ENCODE results near the gene SPDYE5. TPM values are rescaled to one million over a fixed set of nuclear protein-coding genes. Genes with fewer than 3 reads are reported as not detected.
A peak's percentile ranks its signal among the peaks of the same experiment; 100 is the strongest.
"Not testable (repeated sequence)": the region's sequence is repeated elsewhere in the genome, so short reads cannot be mapped to it uniquely, and the experiment has no call there.

Gene SPDYE5, protein sequence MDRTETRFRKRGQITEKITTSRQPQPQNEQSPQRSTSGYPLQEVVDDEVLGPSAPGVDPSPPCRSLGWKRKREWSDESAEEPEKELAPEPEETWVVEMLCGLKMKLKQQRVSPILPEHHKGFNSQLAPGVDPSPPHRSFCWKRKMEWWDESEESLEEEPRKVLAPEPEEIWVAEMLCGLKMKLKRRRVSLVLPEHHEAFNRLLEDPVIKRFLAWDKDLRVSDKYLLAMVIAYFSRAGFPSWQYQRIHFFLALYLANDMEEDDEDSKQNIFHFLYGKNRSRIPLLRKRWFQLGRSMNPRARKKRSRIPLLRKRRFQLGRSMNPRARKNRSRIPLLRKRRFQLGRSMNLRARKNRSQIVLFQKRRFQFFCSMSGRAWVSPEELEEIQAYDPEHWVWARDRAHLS
- total RNA-seq (2012; rRNA removed) (not detected in 2 replicates), polyA plus RNA-seq (2012; rRNA removed) (not detected in 2 replicates), Bru-seq, nascent RNA (not detected), BruChase-seq, experiment 1, labeled RNA remaining after a 6-hour chase (percentile 15 among the genes with signal in this experiment), BruChase-seq, experiment 2, labeled RNA remaining after a 2-hour chase (percentile 11 among the genes with signal in this experiment)
- polyA plus RNA-seq (2012; cell fraction: cytosol; rRNA removed), result not detected in 2 replicates
- 0.03 TPM in 1 of 2 replicates, not detected in the other for polyA plus RNA-seq (2012; cell fraction: nucleus; rRNA removed; ENCODE audit: low replicate concordance)
- long read RNA-seq, partial matches to known transcripts, result 0 of 2 reads
- long read RNA-seq, other reads (novel, unspliced or antisense), result 2 of 2 reads

GRCh38 chr7:75492020-75492419 lies at the start of gene SPDYE5:
Gene SPDYE5, plus strand, starts transcription at chr7:75492320. Its CDS starts 1,728 bp downstream, at chr7:75494048.
- H4K5ac ChIP-seq (ENCODE audit: low read depth, low read length); H2BK15ac ChIP-seq (ENCODE audit: low read depth, low read length); H4K8ac ChIP-seq (ENCODE audit: low read depth in 2 of 2, low read length in 2 of 2); H2AK5ac ChIP-seq (ENCODE audit: low read depth, low read length); BruUV-seq (replicated peaks); H4K20me1 ChIP-seq (ENCODE audit: insufficient read depth, low read length); H3K27me3 ChIP-seq (ENCODE audit: control insufficient read depth, insufficient read depth, low read length); in situ Hi-C loops (cut with MboI; ENCODE audit: low sequenced_read_pairs); intact Hi-C loops (cut with micrococcal nuclease); H3K9ac ChIP-seq (ENCODE audit: low read depth, low read length); H3K14ac ChIP-seq (replicated peaks; ENCODE audit: low read depth, low read length); H3K18ac ChIP-seq (ENCODE audit: low read depth, low read length); CTCF ChIA-PET; H3K27ac ChIP-seq (ENCODE audit: insufficient read depth, low read length); H3K79me1 ChIP-seq (ENCODE audit: low read depth in 1 of 2, low read length in 2 of 2); H3K4me1 ChIP-seq (ENCODE audit: control insufficient read depth, insufficient read depth, low read length); H4K91ac ChIP-seq (ENCODE audit: insufficient read depth, low read depth, low read length); POLR2A ChIA-PET (ENCODE audit: unreplicated experiment); DNase-seq; H2BK20ac ChIP-seq (ENCODE audit: low read depth, low read length); H3K36me3 ChIP-seq (ENCODE audit: control insufficient read depth, insufficient read depth, low read length); H2BK5ac ChIP-seq (ENCODE audit: low read depth, low read length, poor library complexity, severe bottlenecking); H3K9me3 ChIP-seq (ENCODE audit: control insufficient read depth, insufficient read depth, low read length); H2AFZ ChIP-seq (replicated peaks; ENCODE audit: low read length, poor library complexity); H2AK9ac ChIP-seq (replicated peaks; ENCODE audit: low read depth, low read length, poor library complexity); H2BK120ac ChIP-seq (ENCODE audit: low read depth, low read length); dilution Hi-C loops (cut with HindIII; ENCODE audit: low sequenced_read_pairs, unreplicated experiment); H3K4me2 ChIP-seq (ENCODE audit: low read depth, low read length); H3K4ac ChIP-seq (ENCODE audit: low read depth, low read length); H3K56ac ChIP-seq (ENCODE audit: extremely low read depth, insufficient read depth, low read length); H3K4me3 ChIP-seq (ENCODE audit: insufficient read depth, low read depth, low read length); H3K23ac ChIP-seq (ENCODE audit: low read depth, low read length); ATAC-seq (ENCODE audit: low read depth); H3K9me1 ChIP-seq (ENCODE audit: insufficient read depth, low read length): not testable (repeated sequence)
- no CpG with 5 or more reads among the region's 6 CpGs for WGBS, 2 experiments (ENCODE audit: extremely low coverage in 2 of 2, insufficient read length in 1 of 2)
